ENCODE measurements around the gene LORICRIN. TPM values are rescaled to one million over a fixed set of nuclear protein-coding genes. Genes with fewer than 3 reads are reported as not detected.

The LORICRIN gene
- total and polyA plus RNA-seq, 2 donors (not counting 1 experiment from before 2014, with no cell fraction given), result 0.39 TPM; not detected in 1

- Histone ChIP-seq H3K27me3 (replicated peaks in 1 of 4; ENCODE audit: control extremely low read depth in 1 of 4, control insufficient read depth in 3 of 4, insufficient read depth in 4 of 4, low read length in 3 of 4) (peaks cover 0 to 27% (median 12%) of the 10 kb centered on the region in 4 experiments), H3K36me3 (replicated peaks in 1 of 2; ENCODE audit: control extremely low read depth in 1 of 2, control insufficient read depth in 1 of 2, extremely low read depth in 1 of 2, insufficient read depth in 2 of 2, low read length in 1 of 2) (no peaks in the 10 kb centered on the region), H3K9ac (ENCODE audit: low read length) (peak overlapping the region; percentile 74), H2AFZ (ENCODE audit: insufficient read depth, low read depth, low read length, poor library complexity, severe bottlenecking) (peak overlapping the region; percentile 72), H4K20me1 (ENCODE audit: control insufficient read depth, insufficient read depth, low read length, poor library complexity, severe bottlenecking) (no peaks in the 10 kb centered on the region), H3K4me2 (replicated peaks; ENCODE audit: low read depth, low read length, poor library complexity, severe bottlenecking) (peak overlapping the region; percentile 92), H3K4me1 (ENCODE audit: control insufficient read depth in 2 of 2, insufficient read depth in 2 of 2, low read length in 2 of 2) (peaks cover 26% of the 10 kb centered on the region in 2 donors), H3K79me2 (ENCODE audit: control insufficient read depth, insufficient read depth, low read length) (no peaks in the 10 kb centered on the region), H3K27ac (ENCODE audit: low read length in 2 of 2) (no peak overlapping the region), H3K4me3 (ENCODE audit: control extremely low read depth in 1 of 5, extremely low read depth in 1 of 5, insufficient read depth in 1 of 5, low read depth in 2 of 5, low read length in 4 of 5) (peak overlapping the region in 4 of 5 experiments; percentile 28 to 72 (median 52)), H3K9me3 (ENCODE audit: control extremely low read depth in 1 of 3, control insufficient read depth in 2 of 3, insufficient read depth in 1 of 3, low read length in 2 of 3) (no peaks in the 10 kb centered on the region)
- ChIA-PET CTCF (interaction anchor here (1.0 to 1.7 kb wide), 3 partner anchors 10 to 392 kb away, joined by 3 to 9 read pairs (median 3); no protein-coding TSS in a partner anchor), POLR2A (no interaction called here)
- Mint-ChIP-seq H3K4me1 (peaks cover 30% of the 10 kb centered on the region), H3K9me3 (ENCODE audit: insufficient read depth) (no peaks in the 10 kb centered on the region), H3K27me3 (peaks cover 36% of the 10 kb centered on the region), H3K27ac (peak overlapping the region; percentile 57), H3K4me3 (peak overlapping the region; percentile 80)
- 1% methylated on average over 77 of the region's 80 CpGs for WGBS (ENCODE audit: insufficient coverage)
- TF ChIP-seq EZH2 (IDR thresholded peaks at IDR 0.05; ENCODE audit: borderline replicate concordance, insufficient read depth, low read depth, low read length, poor library complexity, severe bottlenecking), result no peak
- no peak for TF ChIP-seq CTCF (IDR thresholded peaks at IDR 0.05)
- peak; percentile 51 for DNase-seq
- intact Hi-C loops (cut with micrococcal nuclease), result no loop called here
- ATAC-seq (ENCODE audit: low read depth), result peak; percentile 25
Measured at GRCh38 chr1:153261281-153262069, 2.0 kb downstream of the LORICRIN start.

- Histone ChIP-seq H3K36me3 (replicated peaks in 1 of 2; ENCODE audit: control extremely low read depth in 1 of 2, control insufficient read depth in 1 of 2, extremely low read depth in 1 of 2, insufficient read depth in 2 of 2, low read length in 1 of 2) (no peaks in the 10 kb centered on the region), H3K4me3 (ENCODE audit: control extremely low read depth in 1 of 5, extremely low read depth in 1 of 5, insufficient read depth in 1 of 5, low read depth in 2 of 5, low read length in 4 of 5) (peak overlapping the region in 4 of 5 experiments; percentile 28 to 72 (median 52)), H2AFZ (ENCODE audit: insufficient read depth, low read depth, low read length, poor library complexity, severe bottlenecking) (peak overlapping the region; percentile 72), H3K27ac (ENCODE audit: low read length in 2 of 2) (no peak overlapping the region), H3K4me1 (ENCODE audit: control insufficient read depth in 2 of 2, insufficient read depth in 2 of 2, low read length in 2 of 2) (peaks cover 26% of the 10 kb centered on the region in 2 donors), H4K20me1 (ENCODE audit: control insufficient read depth, insufficient read depth, low read length, poor library complexity, severe bottlenecking) (no peaks in the 10 kb centered on the region), H3K79me2 (ENCODE audit: control insufficient read depth, insufficient read depth, low read length) (no peaks in the 10 kb centered on the region), H3K9ac (ENCODE audit: low read length) (peak overlapping the region; percentile 74), H3K4me2 (replicated peaks; ENCODE audit: low read depth, low read length, poor library complexity, severe bottlenecking) (peak overlapping the region; percentile 92), H3K27me3 (replicated peaks in 1 of 4; ENCODE audit: control extremely low read depth in 1 of 4, control insufficient read depth in 3 of 4, insufficient read depth in 4 of 4, low read length in 3 of 4) (peaks cover 0 to 27% (median 12%) of the 10 kb centered on the region in 4 experiments), H3K9me3 (ENCODE audit: control extremely low read depth in 1 of 3, control insufficient read depth in 2 of 3, insufficient read depth in 1 of 3, low read length in 2 of 3) (no peaks in the 10 kb centered on the region)
- WGBS (ENCODE audit: insufficient coverage), result 83% methylated on average over 2 of the region's 6 CpGs
- ATAC-seq (ENCODE audit: low read depth) (no peak), DNase-seq (no peak)
- H3K27me3 Mint-ChIP-seq, result peaks cover 40% of the 10 kb centered on the region
- H3K9me3 Mint-ChIP-seq (ENCODE audit: insufficient read depth), result no peaks in the 10 kb centered on the region
- ChIA-PET POLR2A (no interaction called here), CTCF (interaction anchor here (1.0 to 1.7 kb wide), 4 partner anchors 10 to 392 kb away, joined by 3 to 9 read pairs (median 4); no protein-coding TSS in a partner anchor)
- H3K4me3 Mint-ChIP-seq, result peak overlapping the region; percentile 80
- peaks cover 30% of the 10 kb centered on the region for H3K4me1 Mint-ChIP-seq
- no peak for TF ChIP-seq CTCF (IDR thresholded peaks at IDR 0.05)
- no peak for TF ChIP-seq EZH2 (IDR thresholded peaks at IDR 0.05; ENCODE audit: borderline replicate concordance, insufficient read depth, low read depth, low read length, poor library complexity, severe bottlenecking)
- intact Hi-C loops (cut with micrococcal nuclease), result no loop called here
- H3K27ac Mint-ChIP-seq, result peak overlapping the region; percentile 57
Measured at GRCh38 chr1:153262070-153262366, 2.5 kb downstream of the LORICRIN start.

Data from B cell (primary cell).